GM19467 (cell line): ENCODE data around the gene DNAI1.

Source experiments
- ATAC-seq: cut with Tn5 transposase; IDR thresholded peaks from one replicate; pipeline ENCODE4 v1.9.1; 2021; ENCODE audit warnings: mild to moderate bottlenecking, moderate library complexity; ENCODE audit not compliant: unreplicated experiment

The DNAI1 gene

DNA sequence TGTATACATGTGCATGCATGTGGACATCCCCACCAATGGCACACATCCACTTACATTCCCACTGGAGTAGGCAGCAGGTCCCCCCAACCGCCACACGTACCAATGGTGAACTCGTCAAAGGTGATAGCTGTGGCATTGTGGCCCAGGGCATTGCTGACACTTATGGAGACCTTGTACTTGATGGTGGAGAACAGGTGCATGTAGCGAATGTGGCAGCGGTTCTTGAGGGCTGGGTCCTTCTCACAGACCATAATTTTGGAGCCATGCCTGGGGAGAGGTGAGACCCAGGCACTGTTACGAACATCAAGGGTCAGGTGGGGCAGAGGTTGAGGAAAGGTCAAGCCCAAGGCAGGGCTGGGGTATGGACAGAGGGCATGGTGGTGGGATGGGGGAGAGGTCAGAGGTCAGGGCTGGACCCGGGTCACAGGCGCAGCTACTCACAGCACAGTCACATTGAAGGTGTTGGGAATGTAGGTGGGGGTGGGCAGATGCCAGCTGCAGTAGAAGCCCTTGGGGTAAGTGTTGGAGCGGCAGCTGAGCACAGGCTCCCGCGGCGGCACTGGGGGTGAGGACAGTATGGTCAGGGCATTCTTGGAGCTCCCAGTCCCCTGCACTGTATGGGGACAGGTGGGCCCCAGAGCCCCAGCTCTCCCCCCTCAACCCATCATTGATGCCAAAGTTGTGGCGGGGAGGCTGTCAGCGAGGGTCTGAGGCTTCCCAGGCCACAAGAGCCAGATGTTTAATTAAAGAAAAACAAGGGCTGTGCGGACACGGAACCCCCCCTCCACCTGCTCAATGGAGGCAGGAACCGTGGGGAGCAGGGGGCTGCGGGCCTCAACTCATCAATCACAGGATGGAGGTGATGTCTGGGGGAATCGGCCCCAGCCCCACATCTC is 99.1 kb downstream of the DNAI1 start:
- ATAC-seq = no peak

DNA sequence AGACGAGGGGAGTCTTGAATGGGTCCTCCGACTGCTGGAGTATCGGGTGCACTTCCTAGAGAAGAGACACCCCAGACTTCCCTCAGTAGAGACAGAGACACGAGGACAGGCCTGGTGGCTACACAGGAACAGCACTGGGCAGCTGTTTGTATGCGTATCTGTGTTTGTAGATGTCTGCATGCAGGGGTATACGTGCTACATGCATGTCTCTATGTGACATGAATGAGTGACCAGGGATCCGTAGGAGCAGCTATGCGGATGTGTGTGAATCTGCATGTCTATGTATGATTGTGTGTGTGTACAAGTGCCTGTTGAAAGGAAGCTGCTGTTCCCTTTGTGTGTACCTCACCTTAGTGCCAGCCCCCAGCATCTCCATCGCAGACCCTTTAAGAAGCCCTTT is 99.8 kb downstream of the DNAI1 start:
- no peak for ATAC-seq

DNA sequence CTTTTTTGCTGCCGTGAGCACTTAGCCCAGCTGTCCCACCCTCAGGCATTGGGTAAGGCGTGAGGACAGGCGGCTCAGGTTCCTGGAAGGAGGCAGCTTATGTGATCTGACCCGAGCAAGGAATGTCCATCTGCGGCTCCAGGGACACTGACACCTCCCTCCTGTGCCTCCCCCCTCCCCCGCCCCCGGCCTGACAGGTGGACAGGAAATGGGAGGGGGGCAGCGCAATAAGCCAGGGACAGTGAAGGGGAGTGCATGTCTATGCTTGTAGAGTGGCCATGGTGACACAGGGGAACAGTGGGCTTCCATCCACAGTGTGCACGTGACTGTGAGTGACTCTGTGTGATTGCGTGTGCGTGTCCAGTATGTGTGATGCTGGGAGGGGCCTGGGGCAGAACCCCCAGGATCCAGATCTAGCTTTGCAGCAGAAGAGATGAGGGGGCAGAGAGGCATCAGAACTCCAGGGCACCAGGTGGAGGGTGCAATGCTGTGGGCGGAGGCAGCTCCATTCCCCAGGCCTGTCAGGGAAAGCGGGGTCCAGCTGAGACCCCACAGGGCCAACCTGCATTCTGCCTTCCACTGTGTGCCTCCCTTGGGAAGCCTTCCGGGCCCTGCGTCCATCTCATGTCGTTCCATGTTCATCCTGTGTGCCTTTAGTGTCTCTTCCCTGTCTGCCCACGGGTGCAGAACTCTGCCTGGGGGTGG is 100.5 kb downstream of the DNAI1 start:
- ATAC-seq = no peak

DNA sequence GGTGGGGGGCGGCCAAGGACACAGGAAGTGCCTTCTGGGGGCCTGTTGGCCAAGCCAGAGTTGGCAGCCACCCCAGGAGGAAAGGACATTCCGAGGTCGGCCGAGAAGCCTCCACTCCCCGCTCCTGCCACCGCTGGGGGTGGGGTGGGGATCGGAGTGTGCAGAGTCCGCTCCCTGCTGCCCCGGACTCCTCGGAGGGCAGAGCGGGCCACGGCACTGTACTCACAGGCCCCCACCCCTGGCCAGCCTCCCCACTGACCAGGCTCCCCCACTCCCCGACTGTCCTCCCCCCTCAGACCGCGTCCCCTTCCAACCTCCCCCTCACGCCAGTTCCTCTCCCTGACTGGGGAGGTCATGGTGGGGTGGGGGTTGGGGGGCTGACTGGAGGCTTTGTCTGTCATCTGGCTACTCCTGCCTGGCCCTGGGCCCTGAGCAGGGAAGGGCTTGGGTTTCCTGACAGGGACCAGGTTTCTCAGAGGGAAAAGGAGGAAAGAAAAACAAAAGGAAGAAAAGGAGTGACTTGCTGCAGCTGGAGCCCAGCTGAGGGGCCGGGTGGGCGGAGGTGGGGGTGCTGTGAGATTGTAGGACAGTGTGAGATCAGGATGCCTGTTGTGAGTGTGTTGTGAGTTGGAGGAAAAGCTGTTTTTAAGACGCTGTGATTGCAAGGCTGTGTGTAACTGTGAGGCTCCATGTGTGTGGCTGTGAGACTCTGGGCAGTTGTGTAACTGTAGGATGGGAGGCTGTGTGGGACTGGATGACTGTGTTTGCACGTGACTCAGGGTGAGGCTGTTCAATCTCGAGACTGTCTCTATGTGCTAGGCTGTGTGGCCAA is 101.2 kb downstream of the DNAI1 start:
- no peak for ATAC-seq

DNA sequence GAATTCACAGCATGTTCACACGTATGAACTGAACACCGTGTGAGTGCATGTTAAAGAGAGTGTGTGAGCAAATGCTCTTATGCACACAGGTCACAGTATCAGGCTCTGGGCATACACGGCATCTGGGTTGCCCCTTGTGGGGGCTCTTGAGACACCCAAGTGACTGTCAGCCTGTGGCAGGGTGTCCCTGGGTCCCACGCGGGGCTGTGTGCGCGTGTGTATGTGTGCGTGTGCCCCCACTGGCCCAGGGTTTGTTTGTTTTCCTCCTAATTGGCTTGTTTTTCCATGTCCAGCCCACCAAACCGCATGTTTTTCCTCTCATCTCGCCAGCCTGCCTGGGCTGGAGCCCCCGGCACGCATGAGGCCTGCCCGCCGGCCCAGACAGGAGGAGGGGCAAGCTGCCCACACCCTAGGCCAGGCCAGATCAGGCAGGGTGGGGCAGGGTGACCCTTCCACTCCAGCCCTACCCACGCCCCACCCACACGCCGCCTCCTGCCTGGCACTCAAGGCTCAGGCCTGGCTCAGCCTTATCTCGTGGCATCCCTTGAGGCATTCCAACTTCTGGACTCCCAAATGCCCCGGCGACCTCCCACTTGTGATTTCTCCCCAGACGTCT is 102.1 kb downstream of the DNAI1 start:
- no peak for ATAC-seq

DNA sequence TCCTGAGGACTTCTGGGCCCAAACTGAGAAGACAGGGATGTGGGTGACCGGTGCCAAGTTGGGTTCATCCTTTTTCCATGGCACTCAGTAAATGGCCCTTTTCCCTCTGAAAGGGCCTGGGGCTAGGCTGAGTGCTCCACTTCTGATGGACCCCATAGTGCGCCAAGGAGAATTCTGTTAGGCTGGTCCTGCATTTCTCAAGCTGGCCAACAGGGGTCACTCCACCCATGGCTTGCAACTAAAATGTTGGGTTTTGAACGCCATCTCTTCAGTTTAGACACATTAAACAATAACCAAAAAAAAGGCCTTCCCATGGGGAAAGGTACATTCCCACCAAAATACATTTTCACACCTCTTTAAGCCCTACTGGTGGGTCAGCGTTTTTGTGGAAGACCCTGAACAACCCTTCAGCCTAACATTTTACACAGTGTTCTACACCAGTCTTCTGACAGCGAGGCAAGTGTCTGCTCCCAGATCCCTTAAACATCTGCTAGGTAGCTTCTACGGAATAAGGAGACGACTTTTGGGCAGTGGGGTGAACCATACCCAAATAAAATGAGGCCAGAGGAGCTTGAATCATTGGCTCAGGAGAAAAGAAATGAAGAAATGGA is 103.6 kb downstream of the DNAI1 start:
- no peak for ATAC-seq

DNA sequence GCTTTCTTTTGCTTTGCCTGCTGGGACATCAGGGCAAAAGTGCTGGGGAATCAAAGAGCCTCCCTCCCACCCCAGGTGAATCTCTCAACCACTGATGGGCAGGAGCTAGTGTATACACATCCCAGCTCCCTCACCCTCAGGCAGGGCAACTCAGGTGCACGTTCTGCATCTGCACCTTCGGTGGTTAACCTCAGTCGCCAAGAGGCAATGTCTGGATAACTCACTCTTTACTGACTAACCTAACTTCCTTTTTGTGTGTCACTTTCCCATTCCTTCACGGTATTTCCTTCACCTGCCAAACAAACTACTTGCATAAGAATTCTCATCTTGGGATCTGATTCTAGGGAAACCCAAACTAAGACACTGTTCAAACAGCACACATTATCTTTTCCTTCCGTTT is 104.7 kb downstream of the DNAI1 start:
- no peak for ATAC-seq

DNA sequence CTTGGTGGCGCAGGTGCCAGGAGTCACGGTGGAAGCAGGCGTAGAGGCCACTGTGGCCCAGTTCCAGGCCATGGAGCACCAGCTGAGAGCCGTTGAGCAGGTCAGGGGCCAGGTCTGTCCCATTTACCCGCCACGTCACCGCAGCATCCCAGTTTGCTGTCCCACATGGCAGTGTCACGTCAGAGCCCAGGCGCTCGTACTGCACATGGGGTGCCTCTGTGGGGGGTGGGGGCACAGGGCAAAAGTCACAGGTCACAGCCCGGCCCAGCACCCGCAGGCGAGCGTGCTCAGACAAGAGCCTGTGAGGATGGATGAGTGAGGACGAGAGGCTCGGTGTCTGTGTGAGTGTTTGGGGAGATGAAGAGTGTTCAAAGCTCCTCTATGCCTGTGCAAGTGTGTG is 106.0 kb downstream of the DNAI1 start:
- no peak for ATAC-seq

DNA sequence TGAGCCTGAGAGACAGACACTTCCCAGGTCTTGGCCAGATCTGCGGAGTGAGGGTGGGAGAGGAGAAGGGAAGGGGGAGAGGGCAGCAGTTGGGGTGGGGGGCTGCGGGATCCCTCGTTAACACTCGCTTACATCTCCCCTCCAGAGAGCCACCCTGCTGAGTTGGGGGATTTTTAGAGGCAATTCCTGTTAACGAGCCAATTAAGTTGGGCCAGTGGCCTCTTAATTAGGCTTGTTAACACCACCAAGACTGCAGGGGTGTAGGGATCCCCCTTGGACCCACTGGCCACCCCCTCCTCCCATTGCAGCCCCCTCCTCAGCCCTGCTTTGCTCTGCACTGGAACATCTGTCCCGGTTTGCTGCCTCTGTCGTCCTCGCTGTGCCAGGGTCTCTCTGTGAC is 107.3 kb downstream of the DNAI1 start:
- no peak for ATAC-seq

DNA sequence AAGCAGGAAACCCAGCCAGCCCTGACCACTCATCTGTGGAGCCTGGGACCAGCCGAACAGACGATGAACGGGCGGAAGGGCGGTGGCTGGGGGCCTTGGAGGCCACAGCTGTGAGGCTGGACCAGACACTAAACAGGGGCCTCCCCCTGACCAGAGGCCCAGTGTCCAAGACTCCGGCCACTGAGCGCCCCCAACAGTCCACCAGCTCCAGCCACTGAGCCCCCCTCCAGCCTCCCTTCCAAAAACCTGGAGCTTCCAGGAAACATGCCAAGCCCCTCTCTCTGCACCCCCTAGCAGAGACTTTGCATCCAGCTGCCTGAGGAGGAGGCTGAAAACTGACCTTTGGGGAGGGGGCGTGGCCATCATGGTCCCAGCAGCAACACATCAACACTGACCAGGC is 107.7 kb downstream of the DNAI1 start:
- no peak for ATAC-seq

DNA sequence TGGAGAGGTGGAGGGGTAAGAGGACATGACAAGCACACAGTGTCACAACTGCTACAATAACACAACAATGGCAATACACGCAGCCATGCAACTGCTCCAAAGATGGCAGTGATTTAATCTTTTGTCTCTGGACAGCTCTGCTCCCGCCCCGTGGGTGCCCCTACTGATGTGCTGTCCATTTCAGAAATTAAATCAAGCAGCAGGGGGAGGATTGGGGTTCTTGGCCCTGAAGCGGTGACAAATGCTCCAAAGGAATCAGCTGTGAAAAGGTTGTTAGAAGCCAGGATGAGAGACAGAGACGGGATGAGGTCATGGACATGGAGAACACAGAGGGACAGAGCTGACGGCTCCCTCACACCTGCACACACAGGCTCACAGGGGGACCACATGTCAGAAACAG is 108.4 kb downstream of the DNAI1 start:
- ATAC-seq = no peak

DNA sequence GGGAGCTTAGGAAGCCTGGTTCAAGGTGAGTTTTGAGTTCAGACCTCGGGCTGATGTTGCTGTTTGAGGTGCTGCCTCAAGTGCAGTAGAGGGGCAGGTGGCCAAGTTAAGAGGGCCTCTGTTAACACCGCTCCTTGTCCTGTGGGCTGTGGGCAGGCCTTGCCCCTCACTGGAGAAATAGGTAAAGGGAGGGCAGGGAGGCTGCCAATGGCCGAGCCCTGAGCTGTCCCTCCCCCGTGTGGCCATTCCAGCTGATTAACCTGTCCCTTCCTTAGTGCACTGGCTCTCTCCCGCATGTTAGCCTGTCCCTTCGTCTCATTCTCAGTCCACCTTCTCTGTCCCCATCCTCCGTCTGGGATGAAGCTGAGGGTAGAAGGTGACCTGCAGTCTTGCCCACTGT is 109.5 kb downstream of the DNAI1 start:
- ATAC-seq = no peak

DNA sequence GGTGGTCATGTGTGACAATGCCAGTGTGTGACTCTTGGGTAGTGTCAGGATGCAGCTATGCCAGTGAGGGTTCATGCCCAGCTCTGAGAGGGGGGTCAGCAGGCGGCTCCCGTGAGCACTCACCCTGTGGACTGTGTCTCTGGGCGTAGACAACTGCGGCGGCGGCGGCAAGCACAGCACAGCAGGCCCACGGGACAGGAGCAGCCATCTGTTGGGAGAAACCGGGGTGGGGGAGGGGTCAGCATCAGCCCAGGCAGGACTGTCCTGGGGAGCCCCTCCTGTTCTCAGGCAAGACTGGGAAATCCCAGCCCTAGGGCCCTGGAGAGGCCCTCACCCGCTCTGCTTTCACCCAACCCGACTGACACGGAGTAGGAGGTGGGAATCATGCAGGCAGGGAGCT is 110.2 kb downstream of the DNAI1 start:
- no peak for ATAC-seq

DNA sequence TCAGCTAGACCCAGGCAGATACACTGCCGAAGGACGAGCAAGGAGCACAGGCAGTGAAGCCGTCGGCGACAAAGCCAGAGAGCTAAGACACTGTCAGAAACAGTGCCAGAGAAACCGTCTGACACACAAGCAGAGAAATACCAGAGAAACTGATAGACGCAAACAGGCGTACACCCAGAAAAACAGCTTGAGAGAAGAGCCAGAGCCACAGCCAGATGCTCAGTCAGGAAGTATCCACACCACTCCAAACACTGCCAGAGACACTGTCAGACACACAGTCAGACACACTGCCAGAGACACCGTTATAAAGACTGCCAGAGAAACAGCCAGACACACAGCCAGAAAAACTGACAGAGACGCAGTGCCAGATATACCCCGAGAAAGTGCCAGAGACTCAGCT is 111.8 kb downstream of the DNAI1 start:
- ATAC-seq = no peak
